Stimulated activated CD4-positive, alpha-beta T cell treated with anti-CD3 and anti-CD28 coated beads, Interleukin-1b, Interleukin-23, amount 100 ng/mL, for 4 hours (primary cell): ENCODE results near the gene NCK2.

ENCODE experiments used
- DNase-seq, 2 donors: peaks; one replicate each; pipeline ENCODE4 v3.0.0-alpha.2; 2020; ENCODE audit warnings: low read depth in 2 of 2

The NCK2 gene

GRCh38 chr2:105812180-105813044 is 67.7 kb downstream of the NCK2 start:
- no peak for DNase-seq

GRCh38 chr2:105813045-105813315 is 68.3 kb downstream of the NCK2 start:
- no peak for DNase-seq

GRCh38 chr2:105813405-105813804 is 68.7 kb downstream of the NCK2 start:
- no peak for DNase-seq

GRCh38 chr2:105814291-105814940 is 69.7 kb downstream of the NCK2 start:
- DNase-seq = no peak

GRCh38 chr2:105815401-105815800 is 70.7 kb downstream of the NCK2 start:
- DNase-seq = no peak

- no peak for DNase-seq
These were observed 75.4 kb downstream of the NCK2 start for GRCh38 chr2:105820151-105820550.

GRCh38 chr2:105820691-105821090 is 76.0 kb downstream of the NCK2 start:
- no peak for DNase-seq

GRCh38 chr2:105821428-105822125 is 76.9 kb downstream of the NCK2 start:
- DNase-seq = no peak

- no peak for DNase-seq
These were observed 77.5 kb downstream of the NCK2 start for GRCh38 chr2:105822186-105822585.

GRCh38 chr2:105824446-105824845 is 79.7 kb downstream of the NCK2 start:
- no peak for DNase-seq

GRCh38 chr2:105827351-105828096 is 82.8 kb downstream of the NCK2 start:
- DNase-seq = no peak

- no peak for DNase-seq
These were observed 83.8 kb downstream of the NCK2 start for GRCh38 chr2:105828558-105828957.

GRCh38 chr2:105834931-105835330 is 90.2 kb downstream of the NCK2 start:
- DNase-seq = no peak

GRCh38 chr2:105836341-105836740 is 91.6 kb downstream of the NCK2 start:
- DNase-seq = no peak

- DNase-seq = no peak
These were observed 92.4 kb downstream of the NCK2 start for GRCh38 chr2:105836840-105837692.

- no peak for DNase-seq
These were observed 95.1 kb downstream of the NCK2 start for GRCh38 chr2:105839793-105840192.

GRCh38 chr2:105840933-105841332 is 96.2 kb downstream of the NCK2 start:
- no peak for DNase-seq

GRCh38 chr2:105841551-105841950 is 96.8 kb downstream of the NCK2 start:
- DNase-seq = no peak

GRCh38 chr2:105842555-105842954 is 97.8 kb downstream of the NCK2 start:
- DNase-seq = no peak

GRCh38 chr2:105843476-105844374 is 99.0 kb downstream of the NCK2 start:
- DNase-seq = no peak
